WTC11 (cell line): ENCODE data around the gene TIFAB. TPM values are rescaled to one million over a fixed set of nuclear protein-coding genes. Genes with fewer than 3 reads are reported as not detected.

Source experiments
- ATAC-seq: fragments of 200-7000 bp; cut with Tn5 transposase; 2 replicates; pipeline ENCODE4 v1.10.0; 2021; ENCODE audit warnings: mild to moderate bottlenecking, moderate library complexity
- CTCF ChIA-PET: fragments of 300-600 bp; sonication (Branson Sonifier 250); formaldehyde crosslinking; loops from one replicate; lab custom pipeline; 2021; ENCODE audit warnings: antibody characterized with exemption; lab: Charles Lee
- POLR2A ChIA-PET: fragments of 350-600 bp; sonication (Branson Sonifier 250); formaldehyde crosslinking; loops from one replicate; lab custom pipeline; 2021; ENCODE audit warnings: antibody characterized with exemption; lab: Charles Lee
- DNase-seq: peaks from one replicate; pipeline ENCODE4 v3.0.0; 2021; ENCODE audit warnings: low spot score
- H3K27ac Mint-ChIP-seq: 2 replicates; pipeline ENCODE4 v1.8.0; 2021; ENCODE audit warnings: mixed read lengths
- H3K27me3 Mint-ChIP-seq: 2 replicates; pipeline ENCODE4 v1.8.0; 2021; ENCODE audit warnings: low read depth, mild to moderate bottlenecking, moderate library complexity, mixed read lengths
- H3K36me3 Mint-ChIP-seq: 2 replicates; pipeline ENCODE4 v1.8.0; 2021; ENCODE audit warnings: mixed read lengths
- H3K4me1 Mint-ChIP-seq: 2 replicates; pipeline ENCODE4 v1.8.0; 2022; ENCODE audit warnings: mixed read lengths
- H3K4me3 Mint-ChIP-seq: 2 replicates; pipeline ENCODE4 v1.8.0; 2021; ENCODE audit warnings: mild to moderate bottlenecking, moderate library complexity, mixed read lengths
- H3K9me3 Mint-ChIP-seq: 2 replicates; pipeline ENCODE4 v1.8.0; 2021; ENCODE audit warnings: mixed read lengths
- ATF2 ChIP-seq: sonication (generic); formaldehyde crosslinking; IDR thresholded peaks from 2 replicates; pipeline ENCODE4 v1.8.1; 2022; ENCODE audit warnings: low read depth, missing genetic modification reagents, borderline replicate concordance
- EMX1 ChIP-seq: fragments of 250-450 bp; sonication (Bioruptor Pico); IDR thresholded peaks from 2 replicates; pipeline ENCODE4 v1.8.0; 2021; ENCODE audit warnings: mild to moderate bottlenecking
- JUN ChIP-seq: sonication (generic); formaldehyde crosslinking; IDR thresholded peaks from 2 replicates; pipeline ENCODE4 v1.8.0; 2023; ENCODE audit warnings: mild to moderate bottlenecking, missing genetic modification reagents
- KAT7 ChIP-seq: sonication (generic); formaldehyde crosslinking; IDR thresholded peaks from 2 replicates; pipeline ENCODE4 v1.8.1; 2023; ENCODE audit warnings: missing genetic modification reagents, mild to moderate bottlenecking, borderline replicate concordance
- NFATC4 ChIP-seq: fragments of 250-450 bp; sonication (Bioruptor Pico); IDR thresholded peaks from 2 replicates; pipeline ENCODE4 v1.9.0; 2021; ENCODE audit warnings: mild to moderate bottlenecking
- NFE2L1 ChIP-seq: sonication (generic); formaldehyde crosslinking; IDR thresholded peaks from 2 replicates; pipeline ENCODE4 v1.8.1; 2023; ENCODE audit warnings: missing genetic modification reagents
- NR1H2 ChIP-seq: sonication (generic); formaldehyde crosslinking; IDR thresholded peaks from 2 replicates; pipeline ENCODE4 v1.9.0; 2021; ENCODE audit warnings: mild to moderate bottlenecking, moderate library complexity, missing genetic modification reagents
- NR2C2 ChIP-seq: sonication (generic); formaldehyde crosslinking; IDR thresholded peaks from 2 replicates; pipeline ENCODE4 v1.8.0; 2022; ENCODE audit warnings: mild to moderate bottlenecking, missing genetic modification reagents
- OVOL2 ChIP-seq: fragments of 250-450 bp; sonication (Bioruptor Pico); IDR thresholded peaks from 2 replicates; pipeline ENCODE4 v1.9.0; 2021; ENCODE audit warnings: mild to moderate bottlenecking, borderline replicate concordance
- SOX15 ChIP-seq: fragments of 250-450 bp; sonication (Bioruptor Pico); IDR thresholded peaks from 2 replicates; pipeline ENCODE4 v1.9.0; 2021; ENCODE audit warnings: mild to moderate bottlenecking
- TCF7 ChIP-seq: sonication (generic); formaldehyde crosslinking; IDR thresholded peaks from 2 replicates; pipeline ENCODE4 v1.8.0; 2022; ENCODE audit warnings: mild to moderate bottlenecking, low read depth, missing genetic modification reagents, moderate library complexity
- ZNF121 ChIP-seq: sonication (generic); formaldehyde crosslinking; IDR thresholded peaks from 2 replicates; pipeline ENCODE4 v1.8.0; 2023; ENCODE audit warnings: missing genetic modification reagents
- ZNF232 ChIP-seq: sonication (generic); formaldehyde crosslinking; IDR thresholded peaks from 2 replicates; pipeline ENCODE4 v1.8.0; 2022; ENCODE audit warnings: mild to moderate bottlenecking, missing genetic modification reagents
- ZNF396 ChIP-seq: fragments of 250-450 bp; sonication (Bioruptor Pico); IDR thresholded peaks from 2 replicates; pipeline ENCODE4 v1.8.0; 2021; ENCODE audit warnings: mild to moderate bottlenecking, moderate library complexity, borderline replicate concordance
- ZNF423 ChIP-seq: fragments of 250-450 bp; sonication (Bioruptor Pico); IDR thresholded peaks from 2 replicates; pipeline ENCODE4 v2.1.2; 2022; ENCODE audit warnings: mild to moderate bottlenecking, moderate library complexity
- ZNF671 ChIP-seq: fragments of 250-450 bp; sonication (Bioruptor Pico); IDR thresholded peaks from 2 replicates; pipeline ENCODE4 v1.8.0; 2021; ENCODE audit warnings: mild to moderate bottlenecking
- total RNA-seq: library from RNA; stranded (reverse); gene quantifications from 3 replicates; pipeline ENCODE4 v1.2.3, GENCODE V29; 2021
- TF ChIP-seq, protein P1 (sequence below): fragments of 250-450 bp; sonication (Bioruptor Pico); IDR thresholded peaks from 2 replicates; pipeline ENCODE4 v2.1.2; 2022; ENCODE audit warnings: mild to moderate bottlenecking, moderate library complexity
- TF ChIP-seq, protein P2 (sequence below): sonication (generic); formaldehyde crosslinking; IDR thresholded peaks from 2 replicates; pipeline ENCODE4 v1.8.0; 2023; ENCODE audit warnings: missing genetic modification reagents, mild to moderate bottlenecking, borderline replicate concordance
- TF ChIP-seq, protein P3 (sequence below): fragments of 250-450 bp; sonication (Bioruptor Pico); IDR thresholded peaks from 2 replicates; pipeline ENCODE4 v1.9.0; 2021; ENCODE audit warnings: mild to moderate bottlenecking, borderline replicate concordance
- TF ChIP-seq, protein P4 (sequence below): sonication (generic); formaldehyde crosslinking; IDR thresholded peaks from 2 replicates; pipeline ENCODE4 v1.8.1; 2022; ENCODE audit warnings: mild to moderate bottlenecking, moderate library complexity, missing genetic modification reagents
- TF ChIP-seq, protein P5 (sequence below): sonication (generic); formaldehyde crosslinking; IDR thresholded peaks from 2 replicates; pipeline ENCODE4 v1.8.1; 2023; ENCODE audit warnings: mild to moderate bottlenecking, missing genetic modification reagents, borderline replicate concordance

TIFAB gene
- total RNA-seq, 1 experiment from 2014 or later, result not detected

DNA sequence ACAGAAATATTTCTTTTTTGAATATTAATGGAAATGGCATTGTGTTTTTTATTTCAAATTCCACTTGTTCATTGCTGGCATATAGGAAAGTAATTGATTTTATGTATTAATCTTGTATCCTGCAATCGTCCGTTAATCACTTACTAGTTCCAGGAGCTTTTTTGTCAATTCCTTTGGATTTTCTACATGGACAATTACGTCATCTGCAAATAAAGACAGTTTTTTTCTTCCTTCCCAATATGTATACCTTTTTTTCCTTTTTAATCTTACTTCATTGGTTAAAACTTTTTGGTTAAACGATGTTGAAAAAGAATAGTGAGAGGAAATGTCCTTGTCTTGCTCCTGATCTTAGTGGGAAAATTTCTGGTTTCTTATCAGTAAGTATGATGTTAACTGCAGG is 1.5 kb upstream of the TIFAB start (continued):
- TF ChIP-seq ZNF121 (CRISPR knock-in tag) (no peak), SOX15 (CRISPR knock-in tag) (no peak), JUN (CRISPR knock-in tag) (no peak)
- TF ChIP-seq, protein P1, sequence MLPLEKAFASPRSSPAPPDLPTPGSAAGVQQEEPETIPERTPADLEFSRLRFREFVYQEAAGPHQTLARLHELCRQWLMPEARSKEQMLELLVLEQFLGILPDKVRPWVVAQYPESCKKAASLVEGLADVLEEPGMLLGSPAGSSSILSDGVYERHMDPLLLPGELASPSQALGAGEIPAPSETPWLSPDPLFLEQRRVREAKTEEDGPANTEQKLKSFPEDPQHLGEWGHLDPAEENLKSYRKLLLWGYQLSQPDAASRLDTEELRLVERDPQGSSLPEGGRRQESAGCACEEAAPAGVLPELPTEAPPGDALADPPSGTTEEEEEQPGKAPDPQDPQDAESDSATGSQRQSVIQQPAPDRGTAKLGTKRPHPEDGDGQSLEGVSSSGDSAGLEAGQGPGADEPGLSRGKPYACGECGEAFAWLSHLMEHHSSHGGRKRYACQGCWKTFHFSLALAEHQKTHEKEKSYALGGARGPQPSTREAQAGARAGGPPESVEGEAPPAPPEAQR (CRISPR knock-in tag), result no peak
- TF ChIP-seq, protein P2, sequence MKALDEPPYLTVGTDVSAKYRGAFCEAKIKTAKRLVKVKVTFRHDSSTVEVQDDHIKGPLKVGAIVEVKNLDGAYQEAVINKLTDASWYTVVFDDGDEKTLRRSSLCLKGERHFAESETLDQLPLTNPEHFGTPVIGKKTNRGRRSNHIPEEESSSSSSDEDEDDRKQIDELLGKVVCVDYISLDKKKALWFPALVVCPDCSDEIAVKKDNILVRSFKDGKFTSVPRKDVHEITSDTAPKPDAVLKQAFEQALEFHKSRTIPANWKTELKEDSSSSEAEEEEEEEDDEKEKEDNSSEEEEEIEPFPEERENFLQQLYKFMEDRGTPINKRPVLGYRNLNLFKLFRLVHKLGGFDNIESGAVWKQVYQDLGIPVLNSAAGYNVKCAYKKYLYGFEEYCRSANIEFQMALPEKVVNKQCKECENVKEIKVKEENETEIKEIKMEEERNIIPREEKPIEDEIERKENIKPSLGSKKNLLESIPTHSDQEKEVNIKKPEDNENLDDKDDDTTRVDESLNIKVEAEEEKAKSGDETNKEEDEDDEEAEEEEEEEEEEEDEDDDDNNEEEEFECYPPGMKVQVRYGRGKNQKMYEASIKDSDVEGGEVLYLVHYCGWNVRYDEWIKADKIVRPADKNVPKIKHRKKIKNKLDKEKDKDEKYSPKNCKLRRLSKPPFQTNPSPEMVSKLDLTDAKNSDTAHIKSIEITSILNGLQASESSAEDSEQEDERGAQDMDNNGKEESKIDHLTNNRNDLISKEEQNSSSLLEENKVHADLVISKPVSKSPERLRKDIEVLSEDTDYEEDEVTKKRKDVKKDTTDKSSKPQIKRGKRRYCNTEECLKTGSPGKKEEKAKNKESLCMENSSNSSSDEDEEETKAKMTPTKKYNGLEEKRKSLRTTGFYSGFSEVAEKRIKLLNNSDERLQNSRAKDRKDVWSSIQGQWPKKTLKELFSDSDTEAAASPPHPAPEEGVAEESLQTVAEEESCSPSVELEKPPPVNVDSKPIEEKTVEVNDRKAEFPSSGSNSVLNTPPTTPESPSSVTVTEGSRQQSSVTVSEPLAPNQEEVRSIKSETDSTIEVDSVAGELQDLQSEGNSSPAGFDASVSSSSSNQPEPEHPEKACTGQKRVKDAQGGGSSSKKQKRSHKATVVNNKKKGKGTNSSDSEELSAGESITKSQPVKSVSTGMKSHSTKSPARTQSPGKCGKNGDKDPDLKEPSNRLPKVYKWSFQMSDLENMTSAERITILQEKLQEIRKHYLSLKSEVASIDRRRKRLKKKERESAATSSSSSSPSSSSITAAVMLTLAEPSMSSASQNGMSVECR, result no peak

DNA sequence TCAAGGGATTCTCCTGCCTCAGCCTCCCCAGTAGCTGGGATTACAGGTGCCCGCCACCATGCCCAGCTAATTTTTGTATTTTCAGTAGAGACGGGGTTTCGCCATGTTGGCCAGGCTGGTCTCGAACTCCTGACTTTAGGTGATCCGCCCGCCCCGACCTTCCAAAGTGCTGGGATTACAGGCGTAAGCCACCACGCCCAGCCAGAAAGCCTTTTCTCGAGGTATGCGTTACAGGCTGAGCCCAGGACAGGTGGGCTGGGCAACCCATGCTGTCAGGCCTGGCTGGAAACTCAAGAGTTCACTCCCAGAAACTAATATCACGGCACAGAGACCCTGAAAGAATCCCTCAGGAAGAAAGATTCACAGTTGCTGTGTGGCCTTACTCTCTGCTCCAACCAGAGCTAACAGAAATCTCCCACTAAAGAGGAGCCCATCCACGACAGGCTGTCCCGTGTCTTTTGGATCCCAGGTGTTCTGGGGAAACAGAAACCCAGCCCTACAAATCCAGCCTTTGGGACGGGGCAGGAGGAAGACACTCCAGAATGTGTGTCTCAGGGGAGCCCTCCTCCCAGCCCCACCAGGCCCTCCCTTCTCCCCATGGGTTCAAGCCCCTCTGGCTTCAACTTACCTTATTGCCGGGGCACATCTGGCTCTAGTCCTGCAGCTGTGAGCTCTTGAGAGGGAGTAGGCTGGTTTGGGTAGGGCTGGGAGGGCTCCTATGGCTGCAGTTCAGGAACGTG is 400 bp downstream of the TIFAB start:
- Mint-ChIP-seq H3K36me3 (no peaks in the 10 kb centered on the region), H3K4me3 (no peak overlapping the region), H3K27me3 (peaks cover 24% of the 10 kb centered on the region), H3K27ac (no peak overlapping the region), H3K9me3 (no peaks in the 10 kb centered on the region), H3K4me1 (peaks cover 9% of the 10 kb centered on the region)
- POLR2A ChIA-PET, result no interaction called here
- DNase-seq (no peak), ATAC-seq (no peak)
- CTCF ChIA-PET, result interaction anchor here (1.1 to 1.8 kb wide), 2 partner anchors 11 to 15 kb away, joined by 4 to 11 read pairs; no protein-coding TSS in a partner anchor
- TF ChIP-seq NR2C2 (CRISPR knock-in tag) (no peak), ZNF232 (CRISPR knock-in tag) (no peak), TCF7 (CRISPR knock-in tag) (no peak), NFE2L1 (no peak), EMX1 (no peak), NR1H2 (CRISPR knock-in tag) (no peak), ZNF423 (CRISPR knock-in tag) (no peak), NFATC4 (no peak), OVOL2 (CRISPR knock-in tag) (no peak), ATF2 (CRISPR knock-in tag) (no peak), ZNF671 (CRISPR knock-in tag) (no peak), KAT7 (CRISPR knock-in tag) (no peak), ZNF396 (CRISPR knock-in tag) (no peak)
- TF ChIP-seq, protein P3, sequence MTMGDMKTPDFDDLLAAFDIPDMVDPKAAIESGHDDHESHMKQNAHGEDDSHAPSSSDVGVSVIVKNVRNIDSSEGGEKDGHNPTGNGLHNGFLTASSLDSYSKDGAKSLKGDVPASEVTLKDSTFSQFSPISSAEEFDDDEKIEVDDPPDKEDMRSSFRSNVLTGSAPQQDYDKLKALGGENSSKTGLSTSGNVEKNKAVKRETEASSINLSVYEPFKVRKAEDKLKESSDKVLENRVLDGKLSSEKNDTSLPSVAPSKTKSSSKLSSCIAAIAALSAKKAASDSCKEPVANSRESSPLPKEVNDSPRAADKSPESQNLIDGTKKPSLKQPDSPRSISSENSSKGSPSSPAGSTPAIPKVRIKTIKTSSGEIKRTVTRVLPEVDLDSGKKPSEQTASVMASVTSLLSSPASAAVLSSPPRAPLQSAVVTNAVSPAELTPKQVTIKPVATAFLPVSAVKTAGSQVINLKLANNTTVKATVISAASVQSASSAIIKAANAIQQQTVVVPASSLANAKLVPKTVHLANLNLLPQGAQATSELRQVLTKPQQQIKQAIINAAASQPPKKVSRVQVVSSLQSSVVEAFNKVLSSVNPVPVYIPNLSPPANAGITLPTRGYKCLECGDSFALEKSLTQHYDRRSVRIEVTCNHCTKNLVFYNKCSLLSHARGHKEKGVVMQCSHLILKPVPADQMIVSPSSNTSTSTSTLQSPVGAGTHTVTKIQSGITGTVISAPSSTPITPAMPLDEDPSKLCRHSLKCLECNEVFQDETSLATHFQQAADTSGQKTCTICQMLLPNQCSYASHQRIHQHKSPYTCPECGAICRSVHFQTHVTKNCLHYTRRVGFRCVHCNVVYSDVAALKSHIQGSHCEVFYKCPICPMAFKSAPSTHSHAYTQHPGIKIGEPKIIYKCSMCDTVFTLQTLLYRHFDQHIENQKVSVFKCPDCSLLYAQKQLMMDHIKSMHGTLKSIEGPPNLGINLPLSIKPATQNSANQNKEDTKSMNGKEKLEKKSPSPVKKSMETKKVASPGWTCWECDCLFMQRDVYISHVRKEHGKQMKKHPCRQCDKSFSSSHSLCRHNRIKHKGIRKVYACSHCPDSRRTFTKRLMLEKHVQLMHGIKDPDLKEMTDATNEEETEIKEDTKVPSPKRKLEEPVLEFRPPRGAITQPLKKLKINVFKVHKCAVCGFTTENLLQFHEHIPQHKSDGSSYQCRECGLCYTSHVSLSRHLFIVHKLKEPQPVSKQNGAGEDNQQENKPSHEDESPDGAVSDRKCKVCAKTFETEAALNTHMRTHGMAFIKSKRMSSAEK (CRISPR knock-in tag), result no peak
- TF ChIP-seq, protein P4, sequence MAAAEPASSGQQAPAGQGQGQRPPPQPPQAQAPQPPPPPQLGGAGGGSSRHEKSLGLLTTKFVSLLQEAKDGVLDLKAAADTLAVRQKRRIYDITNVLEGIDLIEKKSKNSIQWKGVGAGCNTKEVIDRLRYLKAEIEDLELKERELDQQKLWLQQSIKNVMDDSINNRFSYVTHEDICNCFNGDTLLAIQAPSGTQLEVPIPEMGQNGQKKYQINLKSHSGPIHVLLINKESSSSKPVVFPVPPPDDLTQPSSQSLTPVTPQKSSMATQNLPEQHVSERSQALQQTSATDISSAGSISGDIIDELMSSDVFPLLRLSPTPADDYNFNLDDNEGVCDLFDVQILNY (CRISPR knock-in tag), result no peak
- TF ChIP-seq, protein P5, sequence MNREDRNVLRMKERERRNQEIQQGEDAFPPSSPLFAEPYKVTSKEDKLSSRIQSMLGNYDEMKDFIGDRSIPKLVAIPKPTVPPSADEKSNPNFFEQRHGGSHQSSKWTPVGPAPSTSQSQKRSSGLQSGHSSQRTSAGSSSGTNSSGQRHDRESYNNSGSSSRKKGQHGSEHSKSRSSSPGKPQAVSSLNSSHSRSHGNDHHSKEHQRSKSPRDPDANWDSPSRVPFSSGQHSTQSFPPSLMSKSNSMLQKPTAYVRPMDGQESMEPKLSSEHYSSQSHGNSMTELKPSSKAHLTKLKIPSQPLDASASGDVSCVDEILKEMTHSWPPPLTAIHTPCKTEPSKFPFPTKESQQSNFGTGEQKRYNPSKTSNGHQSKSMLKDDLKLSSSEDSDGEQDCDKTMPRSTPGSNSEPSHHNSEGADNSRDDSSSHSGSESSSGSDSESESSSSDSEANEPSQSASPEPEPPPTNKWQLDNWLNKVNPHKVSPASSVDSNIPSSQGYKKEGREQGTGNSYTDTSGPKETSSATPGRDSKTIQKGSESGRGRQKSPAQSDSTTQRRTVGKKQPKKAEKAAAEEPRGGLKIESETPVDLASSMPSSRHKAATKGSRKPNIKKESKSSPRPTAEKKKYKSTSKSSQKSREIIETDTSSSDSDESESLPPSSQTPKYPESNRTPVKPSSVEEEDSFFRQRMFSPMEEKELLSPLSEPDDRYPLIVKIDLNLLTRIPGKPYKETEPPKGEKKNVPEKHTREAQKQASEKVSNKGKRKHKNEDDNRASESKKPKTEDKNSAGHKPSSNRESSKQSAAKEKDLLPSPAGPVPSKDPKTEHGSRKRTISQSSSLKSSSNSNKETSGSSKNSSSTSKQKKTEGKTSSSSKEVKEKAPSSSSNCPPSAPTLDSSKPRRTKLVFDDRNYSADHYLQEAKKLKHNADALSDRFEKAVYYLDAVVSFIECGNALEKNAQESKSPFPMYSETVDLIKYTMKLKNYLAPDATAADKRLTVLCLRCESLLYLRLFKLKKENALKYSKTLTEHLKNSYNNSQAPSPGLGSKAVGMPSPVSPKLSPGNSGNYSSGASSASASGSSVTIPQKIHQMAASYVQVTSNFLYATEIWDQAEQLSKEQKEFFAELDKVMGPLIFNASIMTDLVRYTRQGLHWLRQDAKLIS (CRISPR knock-in tag), result no peak
